Hematopoietic multipotent progenitor cell treated with erythropoietin and hydrocortisone succinate and interleukin-3 and kit ligand, for 15 days (in vitro differentiated cells): ENCODE data around the gene SEC11A.
"Not testable (repeated sequence)": the region's sequence is repeated elsewhere in the genome, so short reads cannot be mapped to it uniquely, and the experiment has no call there.

Experiments
- DNase-seq: peaks from one replicate; pipeline ENCODE4 v3.0.0-alpha.2; 2015; ENCODE audit warnings: low spot score

Gene SEC11A

DNA sequence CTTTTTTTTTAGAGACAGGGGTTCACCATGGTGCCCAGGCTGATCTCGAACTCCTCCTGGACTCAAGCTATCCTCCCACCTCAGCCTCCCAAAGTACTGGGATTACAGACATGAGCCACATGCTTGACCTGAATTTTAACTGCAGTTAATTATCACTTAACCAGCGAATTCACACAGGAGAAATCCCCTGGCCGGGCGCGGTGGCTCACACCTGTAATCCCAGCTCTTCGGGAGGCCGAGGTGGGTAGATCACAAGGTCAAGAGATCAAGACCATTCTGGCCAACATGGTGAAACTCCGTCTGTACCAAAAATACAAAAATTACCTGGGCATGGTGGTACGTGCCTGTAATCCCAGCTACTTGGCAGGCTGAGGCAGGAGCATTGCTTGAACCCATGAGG, 74.1 kb downstream of the SEC11A start:
- not testable (repeated sequence) for DNase-seq

DNA sequence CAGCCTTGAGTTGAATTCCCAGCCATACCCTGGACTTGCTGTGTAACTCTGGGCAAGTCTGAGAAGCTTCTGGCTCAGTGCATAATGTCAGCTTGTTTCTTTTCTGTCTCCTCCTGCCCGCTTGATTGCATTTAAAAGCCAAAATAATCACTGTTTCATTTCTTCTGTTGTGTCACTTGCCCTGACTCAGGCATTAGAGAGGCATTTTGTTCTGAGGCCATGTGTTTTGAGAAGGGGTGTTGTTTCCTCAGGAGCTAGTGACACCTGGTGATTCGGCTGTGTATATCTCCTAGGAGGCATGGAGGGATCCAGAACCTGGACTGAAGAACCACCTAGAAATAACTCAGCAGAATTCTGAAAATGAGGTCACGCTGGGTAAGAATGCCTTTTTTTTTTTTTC, 77.8 kb downstream of the SEC11A start:
- DNase-seq = peak; percentile 43

- DNase-seq = no peak
Measured at GRCh38 chr15:84634228-84634837, 81.6 kb downstream of the SEC11A start.

DNA sequence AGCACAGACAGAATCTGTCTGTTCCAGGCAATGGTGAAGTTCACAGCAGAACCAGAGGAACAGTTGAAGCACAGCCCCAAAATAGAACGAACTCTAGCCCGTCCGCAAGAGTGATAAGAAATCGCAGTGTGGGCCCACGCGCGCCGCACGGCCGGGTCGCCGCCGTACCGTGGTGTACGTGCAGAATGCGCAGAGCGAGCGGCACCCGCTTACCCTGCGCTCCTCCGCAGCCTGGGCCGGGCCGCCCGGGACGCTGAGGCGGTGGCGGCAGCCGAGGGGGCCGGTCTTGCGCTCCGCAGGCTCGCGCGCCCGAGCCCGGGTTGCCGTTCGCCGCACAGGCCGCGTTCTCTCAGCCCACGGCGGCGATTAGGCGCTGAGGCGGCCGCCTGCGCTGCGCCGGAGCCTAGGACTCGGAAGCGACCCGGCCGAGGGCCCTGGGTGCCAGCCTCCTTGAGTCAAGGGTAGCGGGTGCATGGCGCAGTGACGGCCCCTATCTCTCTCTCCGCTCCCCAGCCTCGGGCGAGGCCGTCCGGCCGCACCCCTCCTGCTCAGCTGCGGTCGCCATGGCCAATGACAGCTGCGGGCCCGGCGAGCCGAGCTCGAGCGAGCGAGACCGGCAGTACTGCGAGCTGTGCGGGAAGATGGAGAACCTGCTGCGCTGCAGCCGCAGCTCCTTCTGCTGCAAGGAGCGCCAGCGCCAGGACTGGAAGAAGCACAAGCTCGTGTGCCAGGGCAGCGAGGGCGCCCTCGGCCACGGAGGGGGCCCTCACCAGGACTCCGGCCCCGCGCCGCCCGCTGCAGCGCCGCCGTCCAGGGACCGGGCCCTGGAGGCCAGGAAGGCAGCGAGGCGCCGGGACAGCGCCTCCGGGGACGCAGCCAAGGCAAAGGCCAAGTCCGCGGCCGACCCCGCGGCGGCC, 82.4 kb downstream of the SEC11A start:
- peak; percentile 81 for DNase-seq

DNA sequence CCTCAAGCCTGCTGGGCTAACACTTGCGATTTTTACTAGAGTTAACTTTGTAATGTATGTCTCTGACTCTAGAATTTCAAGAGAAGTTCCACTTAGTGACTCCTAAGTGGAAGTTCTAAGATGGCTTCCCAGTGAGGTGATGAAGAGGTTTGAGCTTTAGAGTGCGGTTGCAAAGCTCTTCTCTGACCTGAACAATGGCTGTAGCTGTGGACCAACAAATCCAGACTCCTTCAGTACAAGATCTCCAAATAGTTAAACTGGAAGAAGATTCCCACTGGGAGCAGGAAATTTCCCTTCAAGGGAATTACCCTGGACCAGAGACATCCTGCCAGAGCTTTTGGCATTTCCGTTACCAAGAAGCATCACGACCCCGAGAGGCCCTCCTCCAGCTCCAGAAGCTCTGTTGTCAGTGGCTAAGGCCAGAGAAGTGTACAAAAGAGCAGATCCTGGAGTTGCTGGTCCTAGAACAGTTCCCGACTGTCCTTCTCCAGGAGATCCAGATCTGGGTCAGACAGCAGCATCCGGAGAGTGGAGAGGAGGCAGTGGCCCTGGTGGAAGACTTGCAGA, 84.2 kb downstream of the SEC11A start:
- DNase-seq = no peak

DNA sequence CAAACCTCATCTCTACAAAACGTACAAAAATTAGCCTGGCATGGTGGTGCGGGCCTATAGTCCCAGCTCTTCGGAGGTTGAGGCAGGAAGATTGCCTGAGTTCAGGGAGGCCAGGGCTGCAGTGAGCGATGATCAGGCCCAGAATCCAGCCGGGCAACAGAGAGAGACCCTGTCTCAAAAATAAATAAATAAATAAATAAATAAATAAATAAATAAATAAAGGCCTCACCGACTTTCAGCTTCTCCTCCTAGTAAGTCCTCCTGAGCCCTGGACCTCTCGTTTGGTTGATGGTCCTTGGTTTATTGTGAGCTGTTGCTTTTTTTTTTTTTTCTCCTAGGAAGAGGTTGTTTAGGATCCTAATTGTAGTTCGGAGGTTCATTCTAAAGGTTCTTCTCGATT, 86.9 kb downstream of the SEC11A start:
- DNase-seq = no peak

DNA sequence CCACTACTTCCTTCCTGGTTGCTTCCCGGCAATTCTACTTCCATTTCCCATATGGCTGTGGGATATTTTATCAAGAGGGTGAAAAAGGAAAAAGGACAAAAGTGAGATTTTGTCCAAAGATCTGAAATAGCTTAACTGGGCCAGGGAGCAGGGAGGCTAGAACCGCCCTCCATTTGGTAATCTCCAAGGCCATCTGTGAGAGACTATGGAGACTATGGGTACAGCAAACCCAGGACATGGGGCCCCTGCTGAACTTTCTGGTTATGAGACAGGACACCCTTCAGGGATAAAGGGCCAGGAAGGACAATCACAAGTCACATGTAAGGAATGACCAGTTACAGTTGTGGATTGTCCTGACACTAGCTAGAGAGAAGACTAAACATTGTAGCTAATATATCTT, 90.8 kb downstream of the SEC11A start:
- peak; percentile 37 for DNase-seq

DNA sequence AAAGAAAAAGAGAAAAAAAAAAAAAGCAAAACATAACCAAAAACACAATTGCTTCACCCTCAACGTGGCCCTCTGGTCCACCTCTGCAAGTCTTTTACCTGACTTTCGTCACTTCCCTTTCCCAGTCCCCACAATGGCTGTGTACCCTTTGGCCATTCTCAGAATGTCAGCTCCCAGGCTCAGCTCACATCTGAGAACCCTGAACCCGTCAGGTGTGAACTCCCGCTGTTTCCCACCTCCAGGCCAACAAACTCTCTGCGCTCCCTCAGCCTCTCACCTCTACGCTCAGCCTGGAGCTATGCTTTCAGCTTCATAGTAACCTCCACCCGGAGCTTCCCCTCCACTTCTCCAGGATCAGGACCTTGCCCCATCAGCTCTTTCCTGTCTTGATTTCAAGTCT, 91.6 kb downstream of the SEC11A start:
- no peak for DNase-seq

DNA sequence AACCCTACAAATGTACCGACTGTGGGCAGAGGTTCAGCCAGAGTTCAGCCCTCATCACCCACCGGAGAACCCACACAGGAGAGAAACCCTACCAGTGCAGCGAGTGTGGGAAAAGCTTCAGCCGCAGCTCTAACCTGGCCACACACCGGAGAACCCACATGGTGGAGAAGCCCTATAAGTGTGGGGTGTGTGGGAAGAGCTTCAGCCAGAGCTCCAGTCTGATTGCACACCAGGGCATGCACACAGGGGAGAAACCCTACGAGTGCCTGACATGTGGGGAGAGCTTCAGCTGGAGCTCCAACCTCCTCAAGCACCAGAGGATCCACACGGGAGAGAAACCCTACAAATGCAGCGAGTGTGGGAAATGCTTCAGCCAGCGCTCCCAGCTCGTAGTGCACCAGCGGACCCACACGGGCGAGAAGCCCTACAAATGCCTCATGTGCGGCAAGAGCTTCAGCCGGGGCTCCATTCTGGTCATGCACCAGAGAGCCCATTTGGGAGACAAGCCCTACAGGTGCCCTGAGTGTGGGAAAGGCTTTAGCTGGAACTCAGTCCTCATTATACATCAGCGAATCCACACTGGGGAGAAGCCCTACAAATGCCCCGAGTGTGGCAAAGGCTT, 94.5 kb downstream of the SEC11A start:
- DNase-seq = no peak

DNA sequence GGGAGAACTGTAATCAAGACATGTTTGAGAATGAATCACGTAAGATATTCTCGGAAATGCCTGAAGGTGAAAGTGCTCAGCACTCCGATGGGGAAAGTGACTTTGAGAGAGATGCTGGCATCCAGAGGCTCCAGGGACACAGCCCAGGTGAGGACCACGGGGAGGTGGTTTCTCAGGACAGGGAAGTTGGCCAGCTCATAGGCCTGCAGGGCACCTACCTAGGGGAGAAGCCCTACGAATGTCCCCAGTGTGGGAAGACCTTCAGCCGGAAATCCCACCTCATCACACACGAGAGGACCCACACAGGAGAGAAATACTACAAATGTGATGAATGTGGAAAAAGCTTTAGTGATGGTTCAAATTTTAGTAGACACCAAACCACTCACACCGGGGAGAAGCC, 95.3 kb downstream of the SEC11A start:
- no peak for DNase-seq
